Measurements from ENCODE around the gene KRTAP4-2.

DNA sequence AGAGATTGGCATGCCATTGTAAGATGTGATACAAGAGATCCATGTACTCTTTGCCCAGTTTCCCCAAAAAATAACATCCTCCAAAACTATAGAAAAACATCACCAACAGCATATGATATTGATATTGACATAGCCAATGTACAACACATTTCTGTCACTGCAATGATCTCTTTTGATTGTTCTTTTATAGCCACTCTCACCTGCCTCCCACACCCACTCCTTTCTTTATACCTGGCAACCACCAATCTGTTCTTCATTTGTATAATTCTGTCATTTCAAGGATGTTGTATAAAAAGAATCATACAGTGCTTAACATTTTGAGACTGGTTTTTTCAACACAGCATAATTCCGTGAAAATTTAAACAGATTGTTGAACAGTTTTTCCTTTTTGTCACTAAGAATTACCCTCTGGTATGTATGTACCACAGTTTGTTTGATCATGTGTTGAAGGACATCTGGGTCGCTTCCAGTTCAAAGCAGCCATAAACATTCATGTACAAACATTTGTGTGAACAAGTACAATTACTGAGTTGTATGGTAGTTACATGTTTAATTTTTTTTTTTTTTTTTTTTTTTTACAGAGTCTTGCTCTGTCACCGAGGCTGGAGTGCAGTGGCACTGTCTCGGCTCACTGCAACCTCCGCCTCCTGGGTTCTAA lies 21.5 kb upstream of the KRTAP4-2 start:
- TF ChIP-seq, protein P1, sequence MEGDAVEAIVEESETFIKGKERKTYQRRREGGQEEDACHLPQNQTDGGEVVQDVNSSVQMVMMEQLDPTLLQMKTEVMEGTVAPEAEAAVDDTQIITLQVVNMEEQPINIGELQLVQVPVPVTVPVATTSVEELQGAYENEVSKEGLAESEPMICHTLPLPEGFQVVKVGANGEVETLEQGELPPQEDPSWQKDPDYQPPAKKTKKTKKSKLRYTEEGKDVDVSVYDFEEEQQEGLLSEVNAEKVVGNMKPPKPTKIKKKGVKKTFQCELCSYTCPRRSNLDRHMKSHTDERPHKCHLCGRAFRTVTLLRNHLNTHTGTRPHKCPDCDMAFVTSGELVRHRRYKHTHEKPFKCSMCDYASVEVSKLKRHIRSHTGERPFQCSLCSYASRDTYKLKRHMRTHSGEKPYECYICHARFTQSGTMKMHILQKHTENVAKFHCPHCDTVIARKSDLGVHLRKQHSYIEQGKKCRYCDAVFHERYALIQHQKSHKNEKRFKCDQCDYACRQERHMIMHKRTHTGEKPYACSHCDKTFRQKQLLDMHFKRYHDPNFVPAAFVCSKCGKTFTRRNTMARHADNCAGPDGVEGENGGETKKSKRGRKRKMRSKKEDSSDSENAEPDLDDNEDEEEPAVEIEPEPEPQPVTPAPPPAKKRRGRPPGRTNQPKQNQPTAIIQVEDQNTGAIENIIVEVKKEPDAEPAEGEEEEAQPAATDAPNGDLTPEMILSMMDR (IDR thresholded peaks at IDR 0.05), result no peak
- TF ChIP-seq ZFX (IDR thresholded peaks at IDR 0.05; ENCODE audit: borderline replicate concordance), result no peak

Measured in 22Rv1 (cell line).